HG03159 (cell line): ENCODE data around the gene KLF4.

Source experiments
- ATAC-seq: cut with Tn5 transposase; IDR thresholded peaks from one replicate; pipeline ENCODE4 v1.9.1; 2021; ENCODE audit warnings: mild to moderate bottlenecking, moderate library complexity; ENCODE audit not compliant: unreplicated experiment

Gene KLF4

GRCh38 chr9:107460153-107461023 is 29.2 kb downstream of the KLF4 start:
- no peak for ATAC-seq

GRCh38 chr9:107455425-107456135 is 34.0 kb downstream of the KLF4 start:
- ATAC-seq = no peak

- no peak for ATAC-seq
Observed at GRCh38 chr9:107453479-107453878, 36.1 kb downstream of the KLF4 start.

- no peak for ATAC-seq
Observed at GRCh38 chr9:107447834-107448233, 41.7 kb downstream of the KLF4 start.

- ATAC-seq = no peak
Observed at GRCh38 chr9:107447081-107447480, 42.5 kb downstream of the KLF4 start.

GRCh38 chr9:107446491-107446890 is 43.1 kb downstream of the KLF4 start:
- no peak for ATAC-seq

- ATAC-seq = no peak
Observed at GRCh38 chr9:107443786-107444185, 45.8 kb downstream of the KLF4 start.

- ATAC-seq = no peak
Observed at GRCh38 chr9:107439991-107440456, 49.5 kb downstream of the KLF4 start.

GRCh38 chr9:107438211-107439031 is 51.1 kb downstream of the KLF4 start:
- ATAC-seq = no peak

- ATAC-seq = no peak
Observed at GRCh38 chr9:107437716-107438115, 51.9 kb downstream of the KLF4 start.

- no peak for ATAC-seq
Observed at GRCh38 chr9:107435415-107435814, 54.2 kb downstream of the KLF4 start.
